HL-60 (cell line): ENCODE measurements around the gene DGKI.

Source experiments
- DNase-seq, 2 experiments: peaks; one replicate each; pipeline ENCODE4 v3.0.0-alpha.2; 2010 to 2020; ENCODE audit warnings: low read depth in 1 of 2, low spot score in 1 of 2
- H3K27ac ChIP-seq: fragments of 250-450 bp; sonication (Bioruptor Pico); replicated peaks from 2 replicates; pipeline ENCODE4 v1.5.1; 2020; ENCODE audit warnings: mild to moderate bottlenecking, moderate library complexity
- H3K27me3 ChIP-seq: fragments of 250-450 bp; sonication (Bioruptor Pico); 2 replicates; pipeline ENCODE4 v1.5.1; 2021; ENCODE audit warnings: mild to moderate bottlenecking, moderate library complexity; ENCODE audit not compliant: insufficient read depth, poor library complexity, severe bottlenecking
- H3K4me3 ChIP-seq: replicated peaks from 2 replicates; pipeline ENCODE4 v1.5.1; 2011; ENCODE audit warnings: mild to moderate bottlenecking, control low read depth, low read length; ENCODE audit not compliant: insufficient read depth
- GABPA ChIP-seq: IDR thresholded peaks from 2 replicates; pipeline ENCODE4 v1.6.1; 2012; ENCODE audit warnings: low read depth
- POLR2AphosphoS5 ChIP-seq: IDR thresholded peaks from 2 replicates; pipeline ENCODE4 v1.6.1; 2012; ENCODE audit warnings: low read depth
- SPI1 ChIP-seq: IDR thresholded peaks from 2 replicates; pipeline ENCODE4 v1.6.1; 2012; ENCODE audit warnings: low read depth, mild to moderate bottlenecking, borderline replicate concordance
- TF ChIP-seq, protein P1 (sequence below): IDR thresholded peaks from 2 replicates; pipeline ENCODE4 v1.6.1; 2012; ENCODE audit warnings: low read depth; ENCODE audit not compliant: insufficient replicate concordance
- TF ChIP-seq, protein P2 (sequence below): IDR thresholded peaks from one replicate; pipeline ENCODE4 v1.5.1; 2011; ENCODE audit warnings: low read length, control low read depth, inconsistent platforms; ENCODE audit not compliant: insufficient read depth

Gene DGKI

DNA sequence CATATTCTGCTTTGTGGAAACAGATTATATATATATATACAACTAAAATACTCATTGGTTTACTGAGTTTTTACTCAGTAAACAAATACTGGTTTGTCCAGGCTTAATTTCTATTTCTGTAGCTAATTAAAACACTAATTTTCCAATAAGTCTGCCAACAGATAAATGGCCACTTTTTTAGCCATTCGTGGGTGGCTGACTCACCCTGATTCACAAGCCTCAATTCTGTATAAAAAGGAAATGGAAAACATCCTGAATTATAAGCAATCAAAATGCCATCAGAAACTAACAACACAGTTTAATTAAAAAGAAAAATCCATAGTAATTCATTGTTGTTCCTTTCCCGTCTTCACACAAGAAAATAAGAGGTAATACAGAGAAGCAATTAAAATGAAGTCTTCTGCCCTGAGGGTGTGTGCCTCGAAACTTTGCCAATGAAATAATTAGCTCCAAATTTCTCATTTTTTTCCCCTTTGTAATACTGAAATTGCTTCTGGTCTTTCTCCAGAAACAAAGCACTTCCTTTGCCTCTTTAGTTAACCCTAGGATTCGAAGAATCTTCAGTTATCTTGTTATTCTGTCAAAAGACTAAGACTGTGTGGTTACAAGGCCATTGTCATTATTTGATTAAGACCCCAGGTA is 384.6 kb downstream of the DGKI start:
- TF ChIP-seq SPI1 (no peak), POLR2AphosphoS5 (no peak), GABPA (no peak)
- TF ChIP-seq, protein P1, sequence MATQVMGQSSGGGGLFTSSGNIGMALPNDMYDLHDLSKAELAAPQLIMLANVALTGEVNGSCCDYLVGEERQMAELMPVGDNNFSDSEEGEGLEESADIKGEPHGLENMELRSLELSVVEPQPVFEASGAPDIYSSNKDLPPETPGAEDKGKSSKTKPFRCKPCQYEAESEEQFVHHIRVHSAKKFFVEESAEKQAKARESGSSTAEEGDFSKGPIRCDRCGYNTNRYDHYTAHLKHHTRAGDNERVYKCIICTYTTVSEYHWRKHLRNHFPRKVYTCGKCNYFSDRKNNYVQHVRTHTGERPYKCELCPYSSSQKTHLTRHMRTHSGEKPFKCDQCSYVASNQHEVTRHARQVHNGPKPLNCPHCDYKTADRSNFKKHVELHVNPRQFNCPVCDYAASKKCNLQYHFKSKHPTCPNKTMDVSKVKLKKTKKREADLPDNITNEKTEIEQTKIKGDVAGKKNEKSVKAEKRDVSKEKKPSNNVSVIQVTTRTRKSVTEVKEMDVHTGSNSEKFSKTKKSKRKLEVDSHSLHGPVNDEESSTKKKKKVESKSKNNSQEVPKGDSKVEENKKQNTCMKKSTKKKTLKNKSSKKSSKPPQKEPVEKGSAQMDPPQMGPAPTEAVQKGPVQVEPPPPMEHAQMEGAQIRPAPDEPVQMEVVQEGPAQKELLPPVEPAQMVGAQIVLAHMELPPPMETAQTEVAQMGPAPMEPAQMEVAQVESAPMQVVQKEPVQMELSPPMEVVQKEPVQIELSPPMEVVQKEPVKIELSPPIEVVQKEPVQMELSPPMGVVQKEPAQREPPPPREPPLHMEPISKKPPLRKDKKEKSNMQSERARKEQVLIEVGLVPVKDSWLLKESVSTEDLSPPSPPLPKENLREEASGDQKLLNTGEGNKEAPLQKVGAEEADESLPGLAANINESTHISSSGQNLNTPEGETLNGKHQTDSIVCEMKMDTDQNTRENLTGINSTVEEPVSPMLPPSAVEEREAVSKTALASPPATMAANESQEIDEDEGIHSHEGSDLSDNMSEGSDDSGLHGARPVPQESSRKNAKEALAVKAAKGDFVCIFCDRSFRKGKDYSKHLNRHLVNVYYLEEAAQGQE, result no peak
- TF ChIP-seq, protein P2, sequence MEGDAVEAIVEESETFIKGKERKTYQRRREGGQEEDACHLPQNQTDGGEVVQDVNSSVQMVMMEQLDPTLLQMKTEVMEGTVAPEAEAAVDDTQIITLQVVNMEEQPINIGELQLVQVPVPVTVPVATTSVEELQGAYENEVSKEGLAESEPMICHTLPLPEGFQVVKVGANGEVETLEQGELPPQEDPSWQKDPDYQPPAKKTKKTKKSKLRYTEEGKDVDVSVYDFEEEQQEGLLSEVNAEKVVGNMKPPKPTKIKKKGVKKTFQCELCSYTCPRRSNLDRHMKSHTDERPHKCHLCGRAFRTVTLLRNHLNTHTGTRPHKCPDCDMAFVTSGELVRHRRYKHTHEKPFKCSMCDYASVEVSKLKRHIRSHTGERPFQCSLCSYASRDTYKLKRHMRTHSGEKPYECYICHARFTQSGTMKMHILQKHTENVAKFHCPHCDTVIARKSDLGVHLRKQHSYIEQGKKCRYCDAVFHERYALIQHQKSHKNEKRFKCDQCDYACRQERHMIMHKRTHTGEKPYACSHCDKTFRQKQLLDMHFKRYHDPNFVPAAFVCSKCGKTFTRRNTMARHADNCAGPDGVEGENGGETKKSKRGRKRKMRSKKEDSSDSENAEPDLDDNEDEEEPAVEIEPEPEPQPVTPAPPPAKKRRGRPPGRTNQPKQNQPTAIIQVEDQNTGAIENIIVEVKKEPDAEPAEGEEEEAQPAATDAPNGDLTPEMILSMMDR, result no peak
- DNase-seq, result no peak
- H3K27me3 ChIP-seq, result no peaks in the 10 kb centered on the region
- no peak overlapping the region for H3K4me3 ChIP-seq
- H3K27ac ChIP-seq, result no peak overlapping the region

DNA sequence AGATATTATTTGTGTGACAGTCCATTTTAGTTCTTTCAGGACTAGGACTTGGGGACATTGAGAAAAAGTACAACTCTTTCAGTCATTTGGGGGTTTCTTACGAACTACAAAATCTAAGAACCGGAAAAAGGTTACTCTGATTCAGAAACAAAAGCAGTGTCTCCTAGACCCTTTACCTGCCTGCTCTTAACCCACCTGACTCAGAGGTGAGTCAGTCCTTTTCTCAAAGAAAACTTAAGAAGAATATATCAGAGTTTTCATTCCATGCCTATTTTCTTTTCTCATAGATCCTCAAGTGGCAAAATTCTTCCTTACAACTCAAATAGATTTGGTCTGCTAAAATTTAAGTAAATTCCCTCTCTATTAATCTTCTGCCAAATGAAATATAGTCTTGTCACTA is 388.4 kb downstream of the DGKI start:
- no peaks in the 10 kb centered on the region for H3K27me3 ChIP-seq
- TF ChIP-seq, protein P1, result no peak
- TF ChIP-seq SPI1, result no peak
- TF ChIP-seq, protein P2, result no peak
- TF ChIP-seq POLR2AphosphoS5, result no peak
- TF ChIP-seq GABPA, result no peak
- H3K27ac ChIP-seq, result no peak overlapping the region
- H3K4me3 ChIP-seq, result no peak overlapping the region
- DNase-seq, result no peak

DNA sequence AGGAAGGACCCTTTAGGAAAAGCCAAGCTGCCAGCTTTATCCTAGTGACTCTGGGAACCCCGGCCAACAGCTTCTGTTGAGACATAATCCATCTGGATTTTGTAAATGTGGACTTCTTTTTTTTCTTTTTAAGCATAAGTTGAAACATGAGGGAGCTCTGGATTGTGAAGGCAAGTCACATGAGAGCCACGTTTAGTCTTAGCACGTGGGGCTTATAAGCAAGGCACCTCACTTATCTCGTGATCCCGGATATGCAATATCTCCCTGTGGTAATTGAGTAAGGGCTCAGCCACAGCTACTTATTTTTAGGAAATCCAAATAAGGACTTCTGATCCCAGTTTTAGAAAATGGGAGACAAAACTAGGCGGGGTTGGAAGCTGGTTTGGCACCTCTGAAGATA is 392.0 kb downstream of the DGKI start:
- no peak for DNase-seq
- Histone ChIP-seq H3K27me3 (no peaks in the 10 kb centered on the region), H3K4me3 (no peak overlapping the region), H3K27ac (no peak overlapping the region)
- TF ChIP-seq POLR2AphosphoS5 (no peak), GABPA (no peak), SPI1 (no peak)
- TF ChIP-seq, protein P1, result no peak
- TF ChIP-seq, protein P2, result no peak
